IgD-negative memory B cell (primary cell): ENCODE data around the gene RNPS1. TPM values are rescaled to one million over a fixed set of nuclear protein-coding genes. Genes with fewer than 3 reads are reported as not detected.

Experiments
- H3K27ac Mint-ChIP-seq, 3 donors: one replicate each; pipeline ENCODE4 v1.8.0; 2020 to 2022; ENCODE audit warnings: mild to moderate bottlenecking in 3 of 3, mixed read lengths in 3 of 3, moderate library complexity in 1 of 3
- H3K27me3 Mint-ChIP-seq: one replicate; pipeline ENCODE4 v1.8.0; 2021; ENCODE audit warnings: mixed read lengths
- H3K36me3 Mint-ChIP-seq: one replicate; pipeline ENCODE4 v1.8.0; 2020; ENCODE audit warnings: mild to moderate bottlenecking, mixed read lengths
- H3K4me1 Mint-ChIP-seq, 3 donors: one replicate each; pipeline ENCODE4 v1.8.0; 2020 to 2022; ENCODE audit warnings: mixed read lengths in 3 of 3, mild to moderate bottlenecking in 1 of 3
- H3K4me3 Mint-ChIP-seq, 4 donors: one replicate each; pipeline ENCODE4 v1.8.0; 2020 to 2022; ENCODE audit warnings: mild to moderate bottlenecking in 4 of 4, mixed read lengths in 4 of 4, moderate library complexity in 3 of 4
- H3K9me3 Mint-ChIP-seq, 3 donors: one replicate each; pipeline ENCODE4 v1.8.0; 2020 to 2021; ENCODE audit warnings: mixed read lengths in 3 of 3, mild to moderate bottlenecking in 1 of 3
- polyA plus RNA-seq: library from polyadenylated mRNA; unstranded; fragments of 300-500 nt; fragmentation: Illumina TruSeq; gene quantifications from one replicate; pipeline ENCODE4 v1.2.3, GENCODE V29; 2021

RNPS1 gene, protein sequence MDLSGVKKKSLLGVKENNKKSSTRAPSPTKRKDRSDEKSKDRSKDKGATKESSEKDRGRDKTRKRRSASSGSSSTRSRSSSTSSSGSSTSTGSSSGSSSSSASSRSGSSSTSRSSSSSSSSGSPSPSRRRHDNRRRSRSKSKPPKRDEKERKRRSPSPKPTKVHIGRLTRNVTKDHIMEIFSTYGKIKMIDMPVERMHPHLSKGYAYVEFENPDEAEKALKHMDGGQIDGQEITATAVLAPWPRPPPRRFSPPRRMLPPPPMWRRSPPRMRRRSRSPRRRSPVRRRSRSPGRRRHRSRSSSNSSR
- polyA plus RNA-seq: 330 TPM

DNA sequence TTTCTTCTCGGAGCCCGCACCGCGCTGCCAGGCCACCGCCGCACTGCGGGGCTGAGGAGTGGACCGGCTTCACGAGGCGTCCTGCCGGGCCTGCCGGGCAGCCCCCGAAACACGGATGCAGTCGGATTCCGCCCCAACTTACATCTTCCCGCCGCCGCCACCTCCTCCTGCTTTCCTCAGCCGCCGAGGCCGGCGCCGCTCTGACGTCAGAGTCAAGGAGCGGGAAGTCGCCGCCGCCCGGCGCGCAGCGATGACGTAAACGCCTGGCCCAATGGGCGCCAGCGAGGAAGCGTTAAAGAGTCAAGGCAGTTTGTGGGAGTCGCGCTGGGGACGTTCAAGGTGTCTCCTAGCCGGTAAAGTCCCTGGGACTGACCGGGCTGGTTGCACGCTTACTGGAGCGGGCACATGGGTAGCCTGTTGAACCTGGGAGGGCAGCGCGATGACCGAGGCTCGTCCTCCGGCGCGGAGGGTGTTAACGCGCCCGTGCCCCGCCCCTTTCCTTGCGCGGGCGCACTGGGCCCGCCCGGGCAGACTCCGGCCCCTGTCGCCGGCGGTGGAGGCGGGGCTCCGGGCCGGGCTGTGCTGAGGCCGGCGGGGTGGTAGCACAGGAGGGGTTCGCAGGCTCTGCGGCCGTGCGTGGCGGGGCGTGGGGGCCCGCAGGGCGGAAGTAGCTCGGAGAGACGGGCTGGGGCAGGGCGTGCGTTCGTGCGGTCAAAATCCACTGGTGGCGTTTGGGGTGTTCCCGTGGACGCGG is at the start of gene RNPS1:
TSS of gene RNPS1 (minus strand) at position 214 of the 754 bp plus-strand sequence. CDS start 3,483 bp downstream, outside the sequence.
- no peaks in the 10 kb centered on the region for H3K9me3 Mint-ChIP-seq
- peak within 1 kb of the TSS; percentile 99 for H3K27ac Mint-ChIP-seq
- H3K4me3 Mint-ChIP-seq: peak within 1 kb of the TSS; percentile 91 to 99 (median 98)
- no peaks in the 10 kb centered on the region for H3K36me3 Mint-ChIP-seq
- H3K4me1 Mint-ChIP-seq: peaks cover 18 to 30% (median 28%) of the 10 kb centered on the region in 3 donors
- no peaks in the 10 kb centered on the region for H3K27me3 Mint-ChIP-seq

DNA sequence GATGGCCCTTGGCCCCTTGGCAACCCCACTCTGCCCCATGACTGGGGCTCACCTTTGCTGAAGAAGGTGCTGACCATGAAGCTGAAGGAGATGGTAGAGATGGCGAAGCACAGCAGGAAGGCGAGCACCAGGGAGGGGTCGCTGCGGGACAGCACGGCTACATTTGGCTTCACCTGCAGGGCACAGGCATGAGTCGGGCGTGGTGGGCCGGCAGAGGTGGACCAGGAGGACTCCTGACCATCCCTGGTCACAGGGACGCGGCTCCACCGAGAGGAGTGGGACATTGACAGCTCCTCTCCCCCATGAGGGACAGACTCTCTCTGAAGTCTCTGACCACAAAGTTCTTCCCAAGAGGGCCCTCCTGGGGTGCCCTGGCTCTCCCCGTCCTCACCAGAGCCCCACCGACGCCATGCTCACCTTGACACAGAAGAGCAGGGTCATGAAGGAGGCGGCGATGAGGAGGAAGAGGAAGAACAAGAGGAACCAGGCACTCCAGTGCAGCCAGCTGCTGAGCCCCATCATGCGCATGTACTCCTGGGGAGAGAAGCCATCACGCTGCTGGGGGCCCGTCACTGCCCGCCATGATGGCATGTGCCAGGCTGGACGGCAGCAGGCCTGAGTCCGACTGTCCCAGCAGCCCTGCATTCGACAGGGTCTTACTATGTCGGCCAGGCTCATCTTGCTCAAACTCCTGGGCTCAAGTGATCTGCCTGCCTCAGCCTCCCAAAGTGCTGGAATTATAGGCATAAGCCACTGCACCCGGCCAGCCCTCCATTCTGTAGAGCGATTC is 49.5 kb upstream of the RNPS1 start:
- H3K27ac Mint-ChIP-seq: no peak overlapping the region
- H3K4me3 Mint-ChIP-seq: no peak overlapping the region
- H3K27me3 Mint-ChIP-seq: no peaks in the 10 kb centered on the region

DNA sequence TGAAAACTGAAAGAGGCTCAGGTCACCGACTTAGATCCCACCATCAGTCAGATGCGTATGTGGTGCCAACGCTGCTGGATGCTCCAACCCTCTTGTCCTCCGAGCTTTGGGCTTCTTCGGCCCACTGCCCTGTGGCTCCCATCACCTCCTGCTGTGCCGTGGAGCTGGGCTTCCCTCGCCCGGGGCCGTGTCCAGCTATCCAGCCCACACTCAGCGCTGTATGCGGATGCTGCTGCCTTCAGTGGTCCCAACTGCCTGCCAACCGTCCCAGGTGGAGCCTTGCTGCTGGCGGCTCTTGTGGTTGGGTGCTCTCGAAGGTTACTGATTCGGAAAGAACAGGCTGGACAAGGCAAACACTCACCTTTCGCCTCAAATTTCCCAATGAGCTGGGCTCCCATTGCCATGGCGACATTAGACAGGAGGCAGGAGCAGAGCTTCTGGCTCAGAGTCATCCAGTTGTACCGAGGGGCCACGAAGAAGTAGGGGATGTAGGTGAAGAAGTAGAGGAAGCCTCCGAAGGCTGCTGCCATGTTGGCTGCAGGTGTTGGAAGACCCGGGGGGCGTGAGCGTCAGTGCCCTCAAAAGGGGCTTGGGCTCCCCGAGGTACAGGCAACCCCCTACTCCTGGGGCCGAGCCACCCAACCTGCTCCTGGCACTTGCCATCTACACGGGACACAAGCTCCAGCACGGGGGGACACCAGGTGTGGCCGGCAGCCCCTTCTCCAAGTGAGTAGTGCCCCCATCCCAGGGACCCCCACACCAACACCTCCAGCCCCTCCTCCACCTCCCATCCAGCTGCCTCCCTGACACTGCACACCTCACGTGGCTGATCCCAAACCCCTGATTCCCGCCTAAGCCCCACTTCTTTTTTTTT is 40.4 kb upstream of the RNPS1 start:
- Mint-ChIP-seq H3K9me3 (no peaks in the 10 kb centered on the region), H3K27ac (no peak overlapping the region), H3K4me3 (no peak overlapping the region), H3K36me3 (no peaks in the 10 kb centered on the region), H3K27me3 (no peaks in the 10 kb centered on the region), H3K4me1 (peaks cover 0 to 2% (median 0%) of the 10 kb centered on the region in 3 donors)

More for the DNA sequence above, 49.5 kb upstream of the RNPS1 start:
- H3K4me1 Mint-ChIP-seq: no peaks in the 10 kb centered on the region
- no peaks in the 10 kb centered on the region for H3K9me3 Mint-ChIP-seq
- peaks cover 5% of the 10 kb centered on the region for H3K36me3 Mint-ChIP-seq

DNA sequence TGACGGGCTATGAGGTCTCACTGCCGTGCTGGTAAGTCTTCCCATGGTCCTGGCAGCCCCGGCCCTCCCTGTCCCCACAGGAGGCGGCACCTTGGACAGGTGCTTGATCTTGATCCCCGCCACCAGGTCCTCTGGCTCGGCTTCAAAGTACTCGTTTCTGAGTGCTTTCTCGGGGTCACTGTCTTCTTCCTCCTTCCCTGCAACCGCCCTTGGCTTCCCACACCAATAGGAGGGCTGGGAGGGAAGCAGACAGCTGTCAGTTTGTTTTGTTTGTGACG is 31.9 kb upstream of the RNPS1 start:
- Mint-ChIP-seq H3K36me3 (no peaks in the 10 kb centered on the region), H3K4me3 (no peak overlapping the region), H3K27me3 (no peaks in the 10 kb centered on the region), H3K27ac (no peak overlapping the region), H3K9me3 (no peaks in the 10 kb centered on the region), H3K4me1 (no peaks in the 10 kb centered on the region)

DNA sequence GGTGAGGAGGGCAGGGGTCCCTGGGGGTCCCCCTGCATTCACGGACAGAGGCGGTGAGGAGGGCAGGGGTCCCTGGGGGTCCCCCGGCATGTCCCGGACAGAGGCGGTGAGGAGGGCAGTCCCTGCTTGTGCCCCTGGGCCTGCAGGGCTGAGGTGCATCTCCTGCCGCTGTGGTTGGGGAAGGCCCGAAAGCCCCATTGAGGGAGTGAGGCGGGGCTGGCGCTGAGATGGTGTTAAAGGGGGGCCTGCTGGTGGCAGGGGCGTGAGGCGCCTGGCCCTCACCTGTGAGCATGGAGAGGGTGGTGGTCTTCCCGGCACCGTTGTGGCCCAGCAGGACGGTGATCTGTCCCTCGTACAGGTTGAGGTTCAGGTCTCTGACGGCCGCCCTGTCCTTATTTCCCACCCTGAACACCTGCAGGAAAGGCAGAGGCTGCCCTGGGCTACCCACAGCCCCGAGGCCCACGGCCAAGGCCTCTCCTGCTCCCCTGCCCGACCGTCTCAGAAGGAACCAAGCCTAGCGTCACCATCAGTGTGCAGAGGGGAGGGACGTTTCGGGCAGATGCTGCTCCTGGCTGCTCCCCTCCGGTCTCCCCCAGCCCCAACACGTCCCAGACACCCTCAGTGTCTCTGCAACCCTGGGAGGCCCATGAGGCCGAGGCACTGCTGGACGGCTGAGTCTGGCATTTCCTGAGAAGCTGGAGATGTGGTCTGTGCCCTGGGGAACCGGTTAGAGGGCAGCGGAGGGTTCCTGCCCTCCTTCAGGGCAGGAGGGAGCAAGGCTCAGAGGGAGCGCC is 31.4 kb upstream of the RNPS1 start:
- Mint-ChIP-seq H3K4me1 (no peaks in the 10 kb centered on the region), H3K9me3 (no peaks in the 10 kb centered on the region), H3K27ac (no peak overlapping the region), H3K36me3 (no peaks in the 10 kb centered on the region), H3K4me3 (no peak overlapping the region), H3K27me3 (no peaks in the 10 kb centered on the region)

DNA sequence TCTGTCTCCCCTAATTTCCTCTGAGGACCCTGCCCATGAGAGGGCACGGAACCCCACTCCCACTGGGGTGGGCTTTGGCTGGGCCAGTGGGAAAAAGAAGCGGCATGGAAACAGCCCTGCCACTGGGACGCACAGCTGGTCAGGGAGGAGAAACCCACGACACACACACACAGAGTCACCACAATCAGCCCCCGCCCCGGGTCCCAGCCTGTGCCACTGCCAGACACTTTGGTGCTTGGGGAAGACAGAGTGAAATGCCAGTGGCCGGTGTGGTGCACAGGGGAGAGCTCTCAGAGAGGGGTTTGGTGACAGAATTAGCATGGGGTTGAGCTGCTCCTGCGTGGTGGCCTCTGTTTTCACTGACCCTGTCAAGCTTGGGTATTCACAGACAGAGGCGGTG is 30.7 kb upstream of the RNPS1 start:
- H3K36me3 Mint-ChIP-seq: no peaks in the 10 kb centered on the region
- no peaks in the 10 kb centered on the region for H3K9me3 Mint-ChIP-seq
- H3K4me1 Mint-ChIP-seq: no peaks in the 10 kb centered on the region
- H3K27me3 Mint-ChIP-seq: no peaks in the 10 kb centered on the region
- H3K4me3 Mint-ChIP-seq: no peak overlapping the region
- no peak overlapping the region for H3K27ac Mint-ChIP-seq

DNA sequence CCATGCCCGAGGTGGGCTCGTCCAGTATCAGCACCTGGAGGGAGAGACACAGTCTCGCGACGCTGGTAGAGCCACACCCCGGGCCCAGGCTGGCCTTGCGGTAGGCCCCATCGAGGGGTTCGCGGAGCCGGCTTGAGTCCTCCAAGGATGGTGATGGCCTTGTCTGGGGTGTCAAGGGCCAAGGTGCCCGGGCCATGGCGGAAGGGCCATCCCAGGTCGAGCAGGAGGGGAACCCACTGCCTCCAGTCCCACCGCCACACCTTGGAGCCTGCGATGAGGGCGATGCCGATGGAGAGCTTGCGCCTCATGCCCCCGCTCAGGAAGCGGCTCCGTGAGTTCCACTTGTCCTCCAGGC is 29.6 kb upstream of the RNPS1 start:
- Mint-ChIP-seq H3K4me1 (no peaks in the 10 kb centered on the region), H3K4me3 (no peak overlapping the region), H3K27me3 (no peaks in the 10 kb centered on the region), H3K9me3 (no peaks in the 10 kb centered on the region), H3K27ac (no peak overlapping the region), H3K36me3 (no peaks in the 10 kb centered on the region)

DNA sequence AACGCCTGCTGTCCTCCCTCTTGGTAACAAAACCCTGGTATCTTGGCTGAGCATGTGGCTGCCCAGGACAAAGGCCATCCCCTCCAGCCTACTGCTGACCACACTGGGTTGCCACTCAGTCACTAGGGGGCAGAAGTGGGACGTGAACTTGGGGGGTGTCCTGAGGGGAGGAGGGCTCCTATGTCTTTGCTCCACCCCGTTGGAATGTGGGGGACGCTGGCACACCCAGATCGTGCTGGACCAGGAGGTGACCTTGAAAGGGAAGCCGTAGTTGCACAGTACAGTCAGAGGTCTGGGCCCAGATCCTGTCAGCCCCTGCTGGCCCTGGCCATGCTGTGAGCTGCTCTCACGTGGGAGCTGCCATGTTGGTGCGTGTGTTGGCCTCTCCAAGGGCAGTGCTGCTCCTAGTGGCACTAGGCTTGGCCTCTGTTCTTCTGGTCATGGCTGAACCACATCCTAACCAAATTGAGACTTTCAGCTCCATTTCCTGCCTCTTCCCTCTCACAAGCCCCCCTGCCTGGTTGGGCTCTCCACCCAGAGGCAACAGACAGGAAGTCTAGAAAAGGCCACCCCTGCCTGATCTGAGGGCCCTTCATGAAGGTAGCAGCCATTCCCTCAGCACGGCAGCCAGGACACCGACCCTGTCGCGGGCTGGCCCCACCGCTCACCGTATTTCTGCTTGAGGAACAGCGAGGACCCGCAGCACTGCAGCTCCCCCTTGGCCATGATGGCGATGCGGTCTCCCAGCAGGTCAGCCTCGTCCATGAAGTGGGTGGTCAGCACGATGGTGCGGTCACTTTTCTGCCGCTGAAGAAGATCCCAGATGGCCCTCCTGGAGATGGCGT is 29.0 kb upstream of the RNPS1 start:
- no peak overlapping the region for H3K4me3 Mint-ChIP-seq
- H3K36me3 Mint-ChIP-seq: no peaks in the 10 kb centered on the region
- H3K27me3 Mint-ChIP-seq: no peaks in the 10 kb centered on the region
- no peak overlapping the region for H3K27ac Mint-ChIP-seq
- H3K4me1 Mint-ChIP-seq: no peaks in the 10 kb centered on the region
- H3K9me3 Mint-ChIP-seq: no peaks in the 10 kb centered on the region

DNA sequence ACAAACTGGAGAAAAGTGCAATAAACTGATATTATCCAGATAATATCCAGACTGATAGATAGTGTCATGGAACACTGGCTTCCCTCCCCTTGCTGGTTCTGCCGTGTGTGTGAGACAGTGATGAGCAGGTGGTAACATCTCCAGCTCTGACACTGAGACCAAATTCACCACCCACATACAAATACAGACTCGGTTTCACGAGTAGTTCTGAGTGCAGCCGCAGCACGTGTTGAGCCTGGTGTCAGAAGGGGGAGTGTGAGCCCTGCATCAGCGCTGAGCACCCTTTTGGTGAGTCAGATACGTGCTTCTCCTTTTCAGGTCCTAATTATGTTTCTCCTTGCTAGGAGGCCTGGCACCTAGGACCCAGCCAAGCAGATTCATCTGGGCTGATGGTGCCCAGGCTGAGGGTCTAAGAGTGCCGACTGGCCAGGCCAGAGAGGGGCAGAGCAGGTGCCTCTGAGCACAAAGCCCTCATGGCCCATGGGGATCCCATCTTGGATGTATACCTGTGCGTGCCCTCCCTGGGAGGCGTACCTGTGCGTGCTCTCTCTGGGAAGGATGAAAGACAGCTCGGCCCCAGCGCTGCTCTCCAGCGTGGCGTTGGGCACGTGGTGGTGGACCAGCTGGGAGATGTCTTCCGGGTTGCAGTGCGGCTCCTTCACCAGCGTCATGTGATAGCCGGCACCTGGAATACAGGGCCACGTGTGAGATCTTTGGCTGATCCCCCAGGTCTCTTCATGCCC is 27.3 kb upstream of the RNPS1 start:
- Mint-ChIP-seq H3K27ac (no peak overlapping the region), H3K4me1 (no peaks in the 10 kb centered on the region), H3K9me3 (no peaks in the 10 kb centered on the region), H3K36me3 (no peaks in the 10 kb centered on the region), H3K4me3 (no peak overlapping the region), H3K27me3 (no peaks in the 10 kb centered on the region)

DNA sequence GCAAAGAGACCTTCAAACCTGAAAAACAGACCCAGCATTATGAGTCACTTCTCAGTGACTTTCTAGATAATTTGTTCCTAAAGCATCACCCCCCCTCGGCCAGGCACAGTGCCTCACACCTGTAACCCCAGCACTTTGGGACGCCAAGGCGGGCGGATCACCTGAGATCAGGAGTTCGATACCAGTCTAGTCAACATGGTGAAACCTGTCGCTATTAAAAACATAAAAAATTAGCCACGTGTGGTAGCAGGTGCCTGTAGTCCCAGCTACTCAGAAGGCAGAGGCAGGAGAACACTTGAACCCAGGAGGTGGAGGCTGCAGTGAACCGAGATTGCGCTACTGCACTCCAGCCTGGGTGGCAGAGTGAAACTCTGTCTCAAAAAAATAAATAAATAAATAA is 24.3 kb upstream of the RNPS1 start:
- peaks cover 1% of the 10 kb centered on the region for H3K36me3 Mint-ChIP-seq
- H3K4me1 Mint-ChIP-seq: no peaks in the 10 kb centered on the region
- no peak overlapping the region for H3K27ac Mint-ChIP-seq
- no peaks in the 10 kb centered on the region for H3K27me3 Mint-ChIP-seq
- no peak overlapping the region for H3K4me3 Mint-ChIP-seq
- H3K9me3 Mint-ChIP-seq: no peaks in the 10 kb centered on the region

DNA sequence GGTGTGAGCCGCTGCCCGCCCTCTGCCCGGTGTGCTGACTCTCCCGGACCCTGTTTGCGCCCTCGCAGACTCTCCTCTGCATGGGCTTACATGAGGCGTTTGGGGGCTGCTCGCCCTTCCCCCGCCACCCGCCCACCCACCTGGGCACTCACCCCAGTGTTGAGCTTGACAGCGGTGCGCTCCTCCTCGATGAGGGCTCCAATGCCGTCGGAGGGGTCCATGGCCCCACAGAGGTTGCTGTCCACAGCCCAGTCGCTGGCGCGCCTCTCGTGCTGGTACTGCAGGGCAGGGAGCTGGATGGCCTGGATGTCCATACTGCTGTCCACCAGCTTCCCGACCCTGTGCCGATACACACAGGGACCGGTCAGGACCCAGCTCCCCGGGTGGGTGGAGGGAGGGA is 21.4 kb upstream of the RNPS1 start:
- no peaks in the 10 kb centered on the region for H3K9me3 Mint-ChIP-seq
- H3K27me3 Mint-ChIP-seq: no peaks in the 10 kb centered on the region
- H3K27ac Mint-ChIP-seq: peak overlapping the region in 1 of 3 donors; percentile 73
- H3K36me3 Mint-ChIP-seq: peaks cover 1% of the 10 kb centered on the region
- no peak overlapping the region for H3K4me3 Mint-ChIP-seq
- no peaks in the 10 kb centered on the region for H3K4me1 Mint-ChIP-seq

DNA sequence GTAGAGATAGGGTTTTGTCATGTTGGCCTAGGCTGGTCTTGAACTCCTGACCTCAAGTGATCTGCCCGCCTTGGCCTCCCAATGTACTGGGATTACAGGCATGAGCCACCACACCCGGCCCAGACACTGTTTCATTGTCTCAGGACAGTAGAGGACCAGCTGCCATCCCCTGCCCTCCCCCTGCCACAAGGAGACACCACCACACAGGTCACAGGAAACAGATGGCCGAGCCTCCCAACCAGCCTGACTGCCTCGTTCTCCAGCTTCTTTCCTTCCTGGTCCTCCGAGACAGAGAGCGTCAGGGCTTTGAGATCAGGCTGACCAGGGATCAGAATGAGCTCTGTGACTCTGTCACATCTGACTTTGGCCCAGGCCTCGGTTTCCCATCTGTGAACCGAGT is 20.8 kb upstream of the RNPS1 start:
- peak overlapping the region in 1 of 3 donors; percentile 73 for H3K27ac Mint-ChIP-seq
- H3K9me3 Mint-ChIP-seq: no peaks in the 10 kb centered on the region
- no peaks in the 10 kb centered on the region for H3K4me1 Mint-ChIP-seq
- H3K4me3 Mint-ChIP-seq: no peak overlapping the region
- H3K27me3 Mint-ChIP-seq: no peaks in the 10 kb centered on the region
- H3K36me3 Mint-ChIP-seq: peaks cover 2% of the 10 kb centered on the region

DNA sequence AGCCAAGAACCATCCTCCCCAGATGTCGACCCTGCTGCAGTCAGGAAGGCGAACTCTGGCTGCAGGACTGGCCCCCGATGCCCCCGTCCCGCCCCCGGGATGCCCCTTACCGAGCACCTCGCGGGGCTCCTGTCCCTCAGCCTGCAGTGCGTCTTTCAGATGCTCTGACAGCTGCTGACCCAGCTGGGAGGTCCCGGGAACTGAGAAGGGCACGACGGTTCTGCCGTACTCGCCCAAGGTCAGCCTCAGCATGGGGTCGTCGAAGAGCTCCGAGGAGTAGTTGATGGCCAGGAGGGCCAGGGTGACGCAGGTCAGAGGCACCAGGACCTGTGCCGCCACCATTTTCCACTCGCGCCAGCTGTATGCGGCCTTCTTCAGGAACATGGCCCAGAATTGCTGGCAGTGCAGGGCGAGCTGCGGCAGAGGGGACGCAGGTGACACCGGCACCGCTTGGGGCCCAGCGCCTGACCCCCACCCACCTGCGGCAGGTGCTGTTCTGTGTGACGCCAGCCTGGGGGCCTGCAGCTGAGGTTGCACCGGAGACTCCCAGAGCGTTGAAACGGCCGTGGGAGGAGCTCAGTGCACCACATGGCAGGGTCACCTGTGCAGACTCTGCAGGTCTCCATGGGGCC is 20.1 kb upstream of the RNPS1 start:
- Mint-ChIP-seq H3K27ac (no peak overlapping the region), H3K36me3 (peaks cover 3% of the 10 kb centered on the region), H3K9me3 (no peaks in the 10 kb centered on the region), H3K27me3 (no peaks in the 10 kb centered on the region), H3K4me1 (no peaks in the 10 kb centered on the region), H3K4me3 (no peak overlapping the region)
